GM18909 (cell line): ENCODE results near the gene ASIC4.

Experiments used
- ATAC-seq: cut with Tn5 transposase; IDR thresholded peaks from one replicate; pipeline ENCODE4 v1.9.1; 2021; ENCODE audit warnings: mild to moderate bottlenecking; ENCODE audit not compliant: unreplicated experiment, poor library complexity

ASIC4 gene

GRCh38 chr2:219578811-219579613, 64.7 kb downstream of the ASIC4 start:
- no peak for ATAC-seq

GRCh38 chr2:219581346-219581745, 67.1 kb downstream of the ASIC4 start:
- ATAC-seq, result no peak
